ENCODE measurements around the gene NDUFB10. TPM values are rescaled to one million over a fixed set of nuclear protein-coding genes. Genes with fewer than 3 reads are reported as not detected.
"Not testable (repeated sequence)": the region's sequence is repeated elsewhere in the genome, so short reads cannot be mapped to it uniquely, and the experiment has no call there.

Gene NDUFB10
- polyA plus RNA-seq, 6 donors from 2014 or later: 163 to 200 (median 194) TPM

DNA sequence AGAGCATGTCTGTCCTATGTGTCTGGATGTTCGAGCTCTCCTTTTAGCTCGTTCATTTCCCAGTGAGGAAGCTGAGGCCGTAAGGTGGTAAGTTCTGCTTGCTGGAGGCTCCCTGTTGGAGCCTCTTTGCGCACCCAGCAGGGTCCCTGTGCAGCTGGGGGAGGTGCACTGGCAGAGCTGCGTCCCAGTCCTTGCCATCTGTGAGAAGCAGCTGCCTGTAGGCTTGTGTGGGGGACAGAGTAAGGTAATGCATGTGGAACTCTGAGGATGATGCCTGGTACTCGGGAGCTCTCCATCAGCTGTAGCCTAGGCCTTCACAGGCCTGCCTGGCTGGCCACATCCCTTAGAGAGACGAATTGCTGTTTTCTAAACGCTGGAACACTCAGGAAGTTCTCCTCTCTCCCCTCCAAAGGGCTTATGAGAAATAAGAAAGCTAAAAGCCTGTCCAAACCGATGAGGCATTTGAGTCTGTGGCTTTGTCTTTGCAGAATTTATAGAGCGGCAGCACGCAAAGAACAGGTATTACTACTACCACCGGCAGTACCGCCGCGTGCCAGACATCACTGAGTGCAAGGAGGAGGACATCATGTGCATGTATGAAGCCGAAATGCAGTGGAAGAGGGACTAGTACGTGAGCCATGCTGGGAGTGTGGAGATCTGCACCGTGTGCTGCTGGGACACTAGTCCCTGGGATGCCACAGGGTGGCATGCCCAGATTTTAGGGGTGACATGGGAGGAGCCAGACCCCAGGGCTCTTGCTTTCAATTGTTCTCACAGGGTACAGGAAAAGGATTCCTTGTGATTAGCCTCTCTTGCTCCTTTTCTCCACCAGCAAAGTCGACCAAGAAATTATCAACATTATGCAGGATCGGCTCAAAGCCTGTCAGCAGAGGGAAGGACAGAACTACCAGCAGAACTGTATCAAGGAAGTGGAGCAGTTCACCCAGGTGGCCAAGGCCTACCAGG, 1.6 kb downstream of the NDUFB10 start:
- Mint-ChIP-seq H3K4me3 (peak overlapping the region; percentile 86 to 96 (median 90)), H3K9me3 (peaks cover 0 to 2% (median 0%) of the 10 kb centered on the region in 7 donors), H3K27ac (peak overlapping the region in 5 of 6 donors; percentile 71 to 98 (median 89)), H3K4me1 (peaks cover 29 to 47% (median 46%) of the 10 kb centered on the region in 3 donors), H3K27me3 (peaks cover 0 to 4% (median 0%) of the 10 kb centered on the region in 3 donors), H3K36me3 (peaks cover 5 to 8% of the 10 kb centered on the region in 2 donors)
- DNase-seq: no peak
- ATAC-seq (ENCODE audit: low read depth in 2 of 2): no peak

DNA sequence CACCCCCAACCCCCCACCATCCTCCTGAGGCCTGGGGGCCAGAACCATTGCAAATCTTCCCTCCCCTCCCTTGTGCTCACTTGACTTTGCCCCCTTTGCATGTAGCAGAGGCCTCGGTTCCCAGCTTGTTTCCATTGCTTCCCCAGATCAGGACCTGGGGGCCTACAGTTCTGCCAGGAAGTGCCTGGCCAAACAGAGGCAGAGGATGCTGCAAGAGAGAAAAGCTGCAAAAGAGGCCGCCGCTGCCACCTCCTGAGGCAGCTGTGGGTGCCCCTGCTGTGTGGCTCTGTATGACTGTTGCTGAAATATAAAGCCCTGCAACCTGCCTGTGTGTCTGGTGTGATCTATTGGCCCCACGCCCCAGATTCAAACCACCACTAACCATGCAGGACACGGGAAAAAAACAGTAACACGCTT, 2.3 kb downstream of the NDUFB10 start:
- H3K4me1 Mint-ChIP-seq: peaks cover 29 to 47% (median 47%) of the 10 kb centered on the region in 3 donors
- H3K27ac Mint-ChIP-seq: peak overlapping the region in 1 of 6 donors; percentile 98
- peaks cover 0 to 2% (median 0%) of the 10 kb centered on the region in 7 donors for H3K9me3 Mint-ChIP-seq
- peak overlapping the region in 7 of 8 donors; percentile 8 to 96 (median 64) for H3K4me3 Mint-ChIP-seq
- ATAC-seq (ENCODE audit: low read depth in 2 of 2) (no peak), DNase-seq (no peak)
- peaks cover 0 to 2% (median 0%) of the 10 kb centered on the region in 3 donors for H3K27me3 Mint-ChIP-seq
- H3K36me3 Mint-ChIP-seq: peaks cover 5 to 8% of the 10 kb centered on the region in 2 donors

DNA sequence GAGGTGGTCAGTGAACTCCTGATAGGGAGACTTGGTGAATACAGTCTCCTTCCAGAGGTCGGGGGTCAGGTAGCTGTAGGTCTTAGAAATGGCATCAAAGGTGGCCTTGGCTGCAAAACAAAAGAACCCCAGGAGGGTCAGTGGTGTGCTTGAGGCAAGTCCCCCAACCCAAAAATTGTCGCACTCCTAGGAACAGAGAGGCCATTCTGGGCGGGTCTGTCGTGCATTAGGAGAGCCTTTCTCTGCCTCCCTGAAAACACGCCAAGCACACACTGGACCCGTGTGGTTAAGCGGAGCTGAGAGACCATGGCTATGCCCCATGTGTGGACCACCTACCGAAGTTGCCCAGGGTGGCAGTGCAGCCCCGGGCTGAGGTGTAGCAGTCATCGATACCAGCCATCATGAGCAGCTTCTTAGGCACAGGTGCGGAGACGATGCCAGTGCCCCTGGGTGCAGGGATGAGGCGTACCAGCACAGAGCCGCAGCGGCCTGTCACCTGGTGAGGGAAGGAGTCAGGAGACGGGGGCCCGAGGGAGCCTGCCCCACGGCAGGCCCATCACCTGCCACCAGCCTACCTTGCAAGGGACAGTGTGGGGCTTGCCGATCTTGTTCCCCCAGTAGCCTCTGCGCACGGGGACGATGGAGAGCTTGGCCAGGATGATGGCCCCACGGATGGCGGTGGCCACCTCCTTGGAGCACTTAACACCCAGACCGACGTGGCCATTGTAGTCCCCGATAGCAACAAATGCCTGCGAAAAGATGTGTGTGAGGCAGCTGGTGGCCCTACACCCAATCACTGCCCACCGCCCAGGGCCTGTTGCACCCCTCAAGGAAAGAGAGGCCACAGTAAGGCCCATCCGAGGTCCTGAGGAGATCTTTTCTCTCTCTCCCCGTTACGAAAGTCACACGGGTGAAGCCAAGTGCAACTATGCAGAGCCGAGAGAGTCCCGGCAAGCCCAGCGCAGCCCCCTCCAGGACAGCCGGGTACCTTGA, 3.1 kb downstream of the NDUFB10 start:
- H3K4me3 Mint-ChIP-seq: peak overlapping the region; percentile 24 to 96 (median 94)
- peak overlapping the region in 4 of 6 donors; percentile 37 to 98 (median 76) for H3K27ac Mint-ChIP-seq
- H3K36me3 Mint-ChIP-seq; H3K9me3 Mint-ChIP-seq; DNase-seq; ATAC-seq (ENCODE audit: low read depth in 2 of 2); H3K27me3 Mint-ChIP-seq: not testable (repeated sequence)
- peaks cover 29 to 47% (median 45%) of the 10 kb centered on the region in 3 donors for H3K4me1 Mint-ChIP-seq

DNA sequence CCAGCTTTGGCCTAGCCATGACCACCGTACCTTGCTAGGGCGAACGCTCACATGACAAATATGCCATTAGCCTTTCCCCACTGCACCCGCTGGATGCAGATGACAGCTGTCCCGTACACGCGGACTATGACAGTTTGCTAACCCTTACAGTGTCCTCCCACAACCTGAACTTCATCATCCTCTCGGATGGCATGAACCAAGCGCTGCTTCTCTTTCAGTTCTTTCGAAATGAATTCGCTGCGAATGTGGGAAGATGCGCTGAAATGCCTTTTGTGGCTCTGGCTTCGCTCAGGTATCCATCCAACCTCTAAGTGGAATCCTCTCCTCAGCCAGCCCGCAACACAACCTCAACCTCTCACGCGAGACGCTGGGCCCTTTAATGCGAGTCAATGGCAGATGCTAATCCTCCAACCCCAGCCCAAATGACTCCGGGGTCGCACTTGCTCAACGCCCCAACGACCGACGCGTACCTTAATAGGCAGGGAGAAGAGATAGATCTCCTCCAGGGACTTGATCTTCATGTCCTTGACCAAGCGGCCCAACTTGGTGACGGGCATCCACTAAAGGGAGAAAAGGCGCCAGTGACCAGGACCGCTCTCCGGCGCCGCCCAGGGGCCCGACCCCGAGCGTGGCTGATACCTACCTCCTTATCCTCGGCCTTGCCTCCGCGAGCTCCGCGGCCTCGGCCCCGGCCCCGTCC, 4.6 kb downstream of the NDUFB10 start:
- peak overlapping the region; percentile 91 to 99 (median 97) for H3K27ac Mint-ChIP-seq
- no peaks in the 10 kb centered on the region for H3K27me3 Mint-ChIP-seq
- DNase-seq: no peak
- ATAC-seq (ENCODE audit: low read depth in 2 of 2): peak in 1 of 2 donors; percentile 15
- peak overlapping the region; percentile 89 to 96 (median 95) for H3K4me3 Mint-ChIP-seq
- H3K36me3 Mint-ChIP-seq: peaks cover 5 to 8% of the 10 kb centered on the region in 2 donors
- peaks cover 0 to 2% (median 0%) of the 10 kb centered on the region in 7 donors for H3K9me3 Mint-ChIP-seq
- H3K4me1 Mint-ChIP-seq: peaks cover 29 to 47% (median 45%) of the 10 kb centered on the region in 3 donors

DNA sequence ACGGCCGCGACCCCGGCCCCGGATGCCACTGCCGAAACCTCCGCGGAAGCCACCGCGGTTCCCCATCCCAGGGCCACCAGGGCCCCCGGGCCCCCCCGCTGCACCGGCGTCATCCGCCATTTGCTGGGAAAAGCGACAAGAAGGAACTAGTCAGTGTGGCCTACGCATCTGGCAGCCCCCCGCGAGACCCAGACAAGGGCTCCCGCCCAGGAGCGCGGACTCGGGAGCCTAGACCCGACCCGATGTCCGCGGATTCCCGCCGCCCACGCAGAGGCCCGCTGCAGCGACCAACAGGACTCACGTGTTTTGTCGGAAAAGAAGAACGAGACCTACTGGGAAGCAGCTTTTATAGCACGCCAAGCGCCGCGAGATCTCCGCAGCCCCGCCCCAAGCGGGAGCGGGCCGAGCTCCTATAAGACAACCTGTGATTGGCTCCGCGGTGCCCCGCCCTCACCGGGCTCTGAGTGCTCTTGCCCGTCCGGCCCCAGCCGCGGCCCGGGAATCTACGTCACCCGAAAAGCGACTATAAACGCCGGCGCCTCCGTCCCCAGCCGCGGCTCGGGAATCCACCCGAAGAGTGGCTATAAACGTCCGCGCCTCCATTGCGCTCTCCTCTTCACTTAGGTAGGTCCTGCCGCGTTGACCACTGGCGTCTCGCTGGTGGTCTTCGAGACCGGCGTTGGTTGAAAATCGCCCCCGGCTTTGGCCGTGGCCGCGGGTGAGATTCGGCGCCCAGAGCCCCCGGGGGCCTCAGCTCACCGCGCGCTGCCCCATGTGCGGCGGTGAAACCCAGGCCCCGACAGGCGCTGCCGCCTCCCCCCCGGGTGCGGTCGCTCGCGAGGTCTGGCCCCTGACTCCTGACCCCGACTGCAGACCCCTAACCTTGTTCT, 5.4 kb downstream of the NDUFB10 start, which contains the start of gene RPS2:
TSS of gene RPS2 (minus strand) at position 321 of the 890 bp plus-strand sequence. CDS start at position 120, 201 bp downstream.
- peaks cover 0 to 2% (median 0%) of the 10 kb centered on the region in 7 donors for H3K9me3 Mint-ChIP-seq
- peak within 1 kb of the TSS; percentile 97 to 99 (median 98) for H3K27ac Mint-ChIP-seq
- peak within 1 kb of the TSS; percentile 92 to 96 (median 95) for H3K4me3 Mint-ChIP-seq
- DNase-seq (peak; percentile 98), ATAC-seq (ENCODE audit: low read depth in 2 of 2) (peak; percentile 94)
- peaks cover 5 to 8% of the 10 kb centered on the region in 2 donors for H3K36me3 Mint-ChIP-seq
- peaks cover 25 to 46% (median 45%) of the 10 kb centered on the region in 3 donors for H3K4me1 Mint-ChIP-seq
- H3K27me3 Mint-ChIP-seq: no peaks in the 10 kb centered on the region

DNA sequence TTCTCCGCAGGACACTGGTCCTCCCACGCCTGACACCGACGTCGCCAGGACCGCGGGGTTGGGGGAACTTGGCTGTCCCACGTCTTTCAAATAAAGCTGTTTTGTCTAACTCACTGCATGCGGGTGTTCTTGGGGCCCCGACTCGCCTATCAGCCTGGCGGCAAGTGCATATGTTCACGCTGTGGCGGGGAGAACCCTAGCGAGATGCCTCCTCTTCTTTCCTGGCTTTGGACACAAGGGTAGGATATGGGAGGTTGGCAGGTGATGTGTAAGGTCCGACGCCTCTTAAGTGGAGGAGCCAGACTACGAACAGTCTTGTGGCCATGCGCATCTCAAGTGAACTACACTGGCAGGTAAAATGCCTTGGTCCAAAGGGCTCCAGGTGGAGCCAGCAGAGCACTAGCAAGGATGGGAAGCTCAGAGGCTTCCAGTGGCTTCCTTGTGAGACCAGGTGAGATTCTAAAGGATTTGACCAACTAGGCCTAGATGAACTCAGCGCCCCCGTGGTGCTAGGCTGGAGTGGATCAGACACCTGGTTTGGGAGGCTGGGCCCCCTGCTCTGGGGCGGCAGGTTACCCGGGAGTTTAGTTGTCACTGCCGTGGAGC, 6.2 kb downstream of the NDUFB10 start:
- Mint-ChIP-seq H3K27ac (peak overlapping the region; percentile 97 to 99 (median 98)), H3K4me3 (peak overlapping the region; percentile 92 to 96 (median 95)), H3K36me3 (peaks cover 5 to 8% of the 10 kb centered on the region in 2 donors), H3K27me3 (no peaks in the 10 kb centered on the region), H3K9me3 (peaks cover 0 to 2% (median 0%) of the 10 kb centered on the region in 7 donors), H3K4me1 (peaks cover 21 to 39% (median 38%) of the 10 kb centered on the region in 3 donors)
- no peak for ATAC-seq (ENCODE audit: low read depth in 2 of 2)
- DNase-seq: no peak

DNA sequence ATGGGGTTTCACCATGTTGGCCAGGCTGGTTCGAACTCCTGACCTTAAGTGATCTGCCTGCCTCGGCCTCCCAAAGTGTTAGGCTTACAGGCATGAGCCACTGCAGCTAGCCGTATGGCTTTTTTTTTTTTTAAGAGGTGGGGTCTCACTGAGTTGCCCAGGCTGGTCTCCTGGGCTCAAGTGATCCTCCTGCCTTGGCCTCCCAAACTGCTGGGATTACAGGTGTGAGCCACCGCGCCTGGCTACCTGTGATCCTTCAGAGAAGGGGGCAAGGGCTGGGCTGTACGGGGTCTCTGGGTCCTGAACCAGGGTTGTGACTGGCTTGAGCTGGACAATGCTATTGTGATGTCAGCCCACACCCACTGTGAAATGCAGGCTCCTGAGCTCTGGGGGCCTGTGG, 7.1 kb downstream of the NDUFB10 start, which contains the start of gene RNF151:
TSS of gene RNF151 (plus strand) at position 397 of the 400 bp plus-strand sequence. CDS start 26 bp downstream, outside the sequence.
- peak within 1 kb of the TSS; percentile 92 to 96 (median 95) for H3K4me3 Mint-ChIP-seq
- peaks cover 0 to 2% (median 0%) of the 10 kb centered on the region in 7 donors for H3K9me3 Mint-ChIP-seq
- H3K4me1 Mint-ChIP-seq: peaks cover 20 to 39% (median 38%) of the 10 kb centered on the region in 3 donors
- H3K27ac Mint-ChIP-seq: peak within 1 kb of the TSS; percentile 97 to 99 (median 98)
- no peaks in the 10 kb centered on the region for H3K27me3 Mint-ChIP-seq
- ATAC-seq (ENCODE audit: low read depth in 2 of 2) (no peak), DNase-seq (no peak)
- peaks cover 5 to 8% of the 10 kb centered on the region in 2 donors for H3K36me3 Mint-ChIP-seq

DNA sequence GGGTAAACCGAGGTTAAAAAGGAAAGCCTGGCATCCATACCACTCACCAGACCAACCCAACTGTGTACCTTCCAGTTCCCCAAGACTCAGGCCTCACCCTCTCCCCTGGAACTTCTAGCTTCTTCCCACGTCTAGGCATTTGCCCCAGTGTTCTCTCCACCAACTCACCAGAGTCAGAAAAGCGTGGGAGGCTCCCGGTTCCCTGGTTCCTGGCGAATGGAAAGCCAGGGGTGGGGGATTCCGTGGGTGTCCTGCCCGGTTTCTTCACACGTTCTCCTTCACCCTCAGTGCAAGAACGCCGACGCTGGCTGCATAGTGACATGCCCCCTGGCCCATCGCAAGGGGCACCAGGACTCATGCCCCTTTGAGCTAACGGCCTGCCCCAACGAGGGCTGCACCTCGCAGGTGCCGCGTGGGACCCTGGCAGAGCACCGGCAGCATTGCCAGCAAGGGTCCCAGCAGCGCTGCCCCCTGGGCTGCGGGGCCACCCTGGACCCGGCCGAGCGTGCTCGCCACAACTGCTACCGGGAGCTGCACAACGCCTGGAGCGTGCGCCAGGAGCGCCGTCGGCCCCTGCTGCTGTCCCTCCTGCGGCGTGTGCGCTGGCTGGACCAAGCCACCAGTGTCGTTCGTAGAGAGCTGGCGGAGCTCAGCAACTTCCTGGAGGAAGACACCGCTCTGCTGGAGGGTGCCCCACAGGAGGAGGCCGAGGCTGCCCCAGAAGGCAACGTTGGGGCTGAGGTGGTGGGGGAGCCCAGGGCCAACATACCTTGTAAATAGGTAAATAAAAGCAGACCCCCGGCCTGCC, 9.0 kb downstream of the NDUFB10 start:
- Mint-ChIP-seq H3K27ac (peak overlapping the region in 3 of 6 donors; percentile 22 to 79 (median 67)), H3K27me3 (peaks cover 0 to 1% (median 0%) of the 10 kb centered on the region in 3 donors), H3K4me3 (peak overlapping the region in 3 of 8 donors; percentile 15 to 70 (median 65)), H3K36me3 (peaks cover 5 to 7% of the 10 kb centered on the region in 2 donors), H3K9me3 (peaks cover 0 to 2% (median 0%) of the 10 kb centered on the region in 7 donors), H3K4me1 (peaks cover 30 to 48% (median 43%) of the 10 kb centered on the region in 3 donors)
- ATAC-seq (ENCODE audit: low read depth in 2 of 2) (no peak), DNase-seq (no peak)

DNA sequence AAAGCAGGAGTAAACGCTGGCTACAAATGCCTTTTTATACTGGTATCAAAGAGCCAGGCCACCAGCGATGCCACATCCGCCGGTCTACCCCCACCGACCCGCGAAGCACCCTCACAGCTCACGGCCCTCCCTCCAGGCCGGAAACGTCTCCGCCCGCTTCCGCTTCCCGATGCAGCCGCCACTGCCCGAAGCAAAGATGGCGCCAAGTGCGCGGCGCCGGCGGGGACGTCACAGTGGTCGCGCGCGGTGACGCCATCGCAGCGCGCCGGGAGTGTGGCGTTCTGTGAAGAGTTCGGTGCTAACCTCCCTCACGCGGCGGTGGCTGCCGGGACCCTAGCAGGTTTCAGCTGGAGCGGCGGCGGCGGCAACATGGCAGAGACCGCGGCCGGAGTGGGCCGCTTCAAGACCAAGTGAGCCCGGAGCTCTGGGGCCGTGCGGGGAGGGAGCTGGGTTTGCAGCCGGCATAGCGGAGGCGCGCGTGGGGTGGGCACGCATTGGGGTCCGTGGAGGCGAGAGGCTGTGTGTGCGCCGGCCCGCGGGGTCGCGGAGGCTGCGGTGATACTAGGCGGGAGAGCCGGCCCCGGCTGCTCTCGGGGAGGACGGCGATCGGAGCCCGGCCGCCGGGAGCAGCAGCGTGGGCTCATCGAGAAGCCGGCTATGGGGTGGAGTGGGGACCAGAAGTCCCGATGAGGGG, 12.6 kb downstream of the NDUFB10 start, which contains the start of gene TBL3:
TSS of gene TBL3 (plus strand) at position 258 of the 694 bp plus-strand sequence. CDS start at position 370, 112 bp downstream.
- Mint-ChIP-seq H3K27ac (peak within 1 kb of the TSS; percentile 95 to 100 (median 98)), H3K9me3 (no peaks in the 10 kb centered on the region), H3K4me1 (peaks cover 21 to 31% (median 24%) of the 10 kb centered on the region in 3 donors), H3K36me3 (peaks cover 0 to 16% of the 10 kb centered on the region in 2 donors), H3K27me3 (peaks cover 0 to 15% (median 7%) of the 10 kb centered on the region in 3 donors), H3K4me3 (peak within 1 kb of the TSS; percentile 96 to 99 (median 97))
- peak; percentile 97 for DNase-seq
- peak; percentile 98 for ATAC-seq (ENCODE audit: low read depth in 2 of 2)
